ENCODE results near the gene MUC2.

MUC2 gene

DNA sequence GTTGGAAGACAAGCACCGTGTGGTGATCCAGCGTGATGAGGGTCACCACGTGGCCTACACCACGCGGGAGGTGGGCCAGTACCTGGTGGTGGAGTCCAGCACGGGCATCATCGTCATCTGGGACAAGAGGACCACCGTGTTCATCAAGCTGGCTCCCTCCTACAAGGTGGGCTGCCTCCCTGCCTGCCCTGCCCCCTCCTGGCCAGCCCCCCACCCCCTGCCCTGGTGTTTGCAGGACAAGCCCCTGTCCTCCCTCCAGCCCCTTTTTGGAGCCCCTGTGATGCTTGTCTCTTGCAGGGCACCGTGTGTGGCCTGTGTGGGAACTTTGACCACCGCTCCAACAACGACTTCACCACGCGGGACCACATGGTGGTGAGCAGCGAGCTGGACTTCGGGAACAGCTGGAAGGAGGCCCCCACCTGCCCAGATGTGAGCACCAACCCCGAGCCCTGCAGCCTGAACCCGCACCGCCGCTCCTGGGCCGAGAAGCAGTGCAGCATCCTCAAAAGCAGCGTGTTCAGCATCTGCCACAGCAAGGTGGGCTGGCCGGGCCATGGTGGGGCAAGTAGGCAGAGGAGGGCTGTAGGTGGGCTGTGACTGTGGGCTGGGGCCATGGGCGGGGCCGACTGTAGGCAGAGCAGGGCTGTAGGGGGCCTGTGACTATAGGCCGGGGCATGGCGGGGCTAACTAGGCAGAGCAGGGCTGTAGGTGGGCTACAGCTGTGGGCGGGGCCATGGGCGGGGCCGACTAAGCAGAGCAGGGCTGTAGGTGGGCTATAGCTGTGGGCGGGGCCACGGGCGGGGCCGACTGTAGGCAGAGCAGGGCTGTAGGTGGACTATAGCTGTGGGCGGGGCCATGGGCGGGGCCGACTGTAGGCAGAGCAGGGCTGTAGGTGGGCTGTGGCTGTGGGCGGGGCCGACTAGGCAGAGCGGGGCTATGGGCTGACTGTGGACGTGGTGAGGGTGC is 13.6 kb downstream of the MUC2 start:
- no peak for DNase-seq (ENCODE audit: low spot score)

DNA sequence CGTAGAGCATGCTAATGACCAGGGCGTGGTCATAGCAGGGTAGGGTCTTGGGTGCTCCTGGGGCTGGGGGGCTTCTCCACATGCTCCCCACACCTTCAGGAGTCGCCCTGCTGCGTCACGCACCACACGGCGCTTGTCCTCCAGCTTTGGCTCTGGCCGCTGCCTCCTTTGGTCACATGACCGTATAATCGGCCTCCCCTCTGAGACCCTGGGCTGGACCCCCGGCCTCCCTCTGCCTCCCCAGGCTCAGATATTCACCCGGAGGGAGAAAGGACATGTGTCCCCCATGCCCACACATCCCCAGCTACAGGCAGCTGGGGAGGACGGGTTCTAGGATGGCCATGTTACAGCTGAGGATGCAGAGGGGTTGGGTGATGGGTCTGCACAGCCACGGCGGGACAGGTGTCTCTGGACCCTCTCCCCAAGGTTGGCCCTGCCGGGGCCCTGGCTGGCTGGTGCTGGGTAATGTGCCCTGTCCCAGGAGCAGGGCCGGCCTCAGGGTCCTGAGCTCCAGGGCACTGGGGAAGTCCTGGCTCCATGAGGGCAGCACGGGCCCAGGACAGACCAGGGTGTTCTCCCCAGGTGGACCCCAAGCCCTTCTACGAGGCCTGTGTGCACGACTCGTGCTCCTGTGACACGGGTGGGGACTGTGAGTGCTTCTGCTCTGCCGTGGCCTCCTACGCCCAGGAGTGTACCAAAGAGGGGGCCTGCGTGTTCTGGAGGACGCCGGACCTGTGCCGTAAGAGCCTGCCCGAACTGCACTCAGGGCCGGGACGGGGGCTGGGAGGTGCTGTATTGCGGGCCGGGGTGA is 14.5 kb downstream of the MUC2 start:
- no peak for DNase-seq (ENCODE audit: low spot score)

DNA sequence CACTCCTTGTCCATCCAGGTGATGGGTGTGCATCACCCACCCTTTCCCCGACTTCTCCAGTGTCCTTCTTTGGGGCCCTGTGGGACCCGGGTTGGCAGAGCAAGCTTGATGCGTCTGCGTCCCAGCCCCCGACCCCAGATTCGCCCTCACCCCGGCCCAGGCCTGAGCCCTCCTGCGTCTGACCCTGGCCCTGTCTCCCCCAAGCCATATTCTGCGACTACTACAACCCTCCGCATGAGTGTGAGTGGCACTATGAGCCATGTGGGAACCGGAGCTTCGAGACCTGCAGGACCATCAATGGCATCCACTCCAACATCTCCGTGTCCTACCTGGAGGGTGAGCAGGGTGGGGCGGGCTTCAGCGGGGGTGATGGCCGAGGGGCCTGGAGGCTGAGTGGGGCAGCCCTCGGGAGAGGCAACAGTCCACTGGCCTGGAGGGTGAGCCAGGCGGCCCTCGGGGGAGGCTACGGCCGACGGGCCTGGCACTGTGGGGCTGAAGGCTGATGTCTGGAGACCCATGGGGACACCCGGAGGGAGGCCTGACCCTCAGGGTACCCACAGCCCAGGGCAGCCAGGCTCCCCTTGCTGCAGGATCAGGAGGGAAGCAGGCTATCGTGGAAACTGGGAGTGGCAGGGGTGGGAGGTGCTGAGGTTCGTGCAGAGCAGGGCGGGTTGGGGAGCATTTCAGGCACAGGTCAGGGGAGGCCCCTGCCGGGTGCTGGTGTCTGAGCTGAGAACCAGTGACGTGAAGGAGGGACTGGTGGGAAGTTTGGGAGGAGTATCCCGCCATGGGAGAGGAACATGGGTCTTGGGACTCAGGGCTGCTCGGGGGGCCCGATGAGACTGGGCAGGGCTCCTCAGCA is 15.3 kb downstream of the MUC2 start:
- DNase-seq (ENCODE audit: low spot score), result no peak

DNA sequence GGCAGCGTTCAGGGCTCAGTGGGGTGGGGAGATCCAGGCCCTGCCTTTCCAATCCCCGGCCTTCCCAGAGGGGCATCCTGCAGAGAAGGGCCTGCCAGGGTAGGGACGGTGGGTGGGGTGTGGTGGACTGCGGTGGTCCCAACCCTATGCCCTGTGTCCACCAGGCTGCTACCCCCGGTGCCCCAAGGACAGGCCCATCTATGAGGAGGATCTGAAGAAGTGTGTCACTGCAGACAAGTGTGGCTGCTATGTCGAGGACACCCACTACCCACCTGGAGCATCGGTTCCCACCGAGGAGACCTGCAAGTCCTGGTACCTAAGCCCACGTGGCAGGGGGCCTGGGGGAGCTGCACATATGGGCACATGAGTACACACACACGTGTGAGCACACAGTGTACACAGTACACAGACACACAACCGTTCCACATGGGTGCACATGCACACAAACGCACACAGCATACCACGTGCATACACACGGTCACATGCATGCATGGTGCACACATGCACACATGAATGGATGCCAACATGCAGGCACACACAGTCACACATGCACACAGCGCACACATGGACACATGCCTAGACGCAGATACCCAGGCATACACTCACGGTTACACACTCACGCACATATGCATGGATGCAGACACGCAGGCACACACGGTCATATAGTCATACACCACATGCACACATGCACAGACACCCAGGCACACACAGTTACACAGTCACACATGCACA is 16.1 kb downstream of the MUC2 start:
- no peak for DNase-seq (ENCODE audit: low spot score)

DNA sequence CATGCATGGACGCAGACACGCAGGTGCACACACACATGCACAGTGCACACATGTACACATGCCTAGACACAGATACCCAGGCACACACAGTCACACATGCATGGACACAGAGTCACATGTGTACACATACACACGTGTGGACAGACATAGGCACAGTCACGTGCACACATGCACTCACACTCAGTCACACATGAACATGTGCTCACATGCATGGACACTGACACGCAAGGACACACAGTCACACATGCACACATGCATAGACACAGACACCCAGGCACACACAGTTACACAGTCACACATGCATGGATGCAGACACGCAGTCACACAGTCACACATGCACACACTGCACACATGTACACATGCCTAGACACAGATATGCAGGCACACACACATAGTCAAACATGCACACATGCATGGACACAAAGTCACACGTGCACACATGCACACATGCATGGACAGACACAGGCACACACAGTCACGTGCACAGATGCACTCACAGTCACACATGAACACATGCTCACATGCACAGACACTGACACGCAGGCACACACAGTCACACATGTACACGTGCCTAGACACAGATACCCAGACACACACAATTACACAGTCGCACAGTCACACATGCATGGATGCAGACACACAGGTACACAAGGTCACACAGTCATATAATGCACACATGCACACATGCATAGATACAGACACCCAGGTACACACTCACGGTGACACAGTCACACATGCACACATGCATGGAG is 16.8 kb downstream of the MUC2 start:
- DNase-seq (ENCODE audit: low spot score), result no peak

DNA sequence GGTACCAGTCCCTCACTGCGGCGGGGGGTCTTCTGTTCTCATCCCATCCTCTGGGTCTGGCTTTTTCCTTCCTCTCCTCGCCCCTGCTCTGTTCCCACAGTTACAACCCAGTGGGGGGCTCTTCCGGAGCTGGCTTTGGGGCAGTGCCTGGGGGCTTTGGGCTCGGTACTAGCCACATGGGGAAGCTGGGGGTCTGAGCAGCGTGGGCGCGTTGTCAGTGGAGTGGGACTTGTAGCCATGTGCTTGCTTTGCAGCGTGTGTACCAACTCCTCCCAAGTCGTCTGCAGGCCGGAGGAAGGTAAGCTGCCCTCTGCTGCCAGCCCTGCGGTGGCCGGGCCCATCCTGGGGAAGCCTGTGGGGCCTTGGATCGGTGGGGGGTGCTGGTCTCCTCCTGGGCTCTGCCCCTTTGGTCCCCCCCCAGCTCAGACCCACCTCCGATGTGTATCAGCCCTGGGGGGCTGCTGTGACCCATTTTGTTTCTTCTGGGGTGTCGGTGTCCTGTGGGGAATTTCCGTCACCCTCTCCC is 17.5 kb downstream of the MUC2 start:
- DNase-seq (ENCODE audit: low spot score), result no peak

DNA sequence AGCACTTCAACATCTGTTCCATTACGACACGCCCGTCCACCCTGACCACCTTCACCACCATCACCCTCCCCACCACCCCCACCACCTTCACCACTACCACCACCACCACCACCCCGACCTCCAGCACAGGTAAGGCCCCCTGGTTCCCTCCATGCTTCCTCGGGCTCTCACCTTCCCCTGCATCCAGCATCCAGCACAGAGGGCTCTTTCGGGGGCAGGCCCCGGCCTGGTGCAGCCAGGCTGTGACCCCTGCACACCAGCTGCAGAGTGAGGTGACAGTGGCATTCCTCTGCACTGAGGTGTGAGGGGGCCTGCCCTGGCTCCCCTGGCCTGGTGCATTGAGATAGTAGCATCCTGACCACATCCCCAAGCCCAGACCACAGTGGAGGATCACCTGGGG is 18.2 kb downstream of the MUC2 start:
- no peak for DNase-seq (ENCODE audit: low spot score)

DNA sequence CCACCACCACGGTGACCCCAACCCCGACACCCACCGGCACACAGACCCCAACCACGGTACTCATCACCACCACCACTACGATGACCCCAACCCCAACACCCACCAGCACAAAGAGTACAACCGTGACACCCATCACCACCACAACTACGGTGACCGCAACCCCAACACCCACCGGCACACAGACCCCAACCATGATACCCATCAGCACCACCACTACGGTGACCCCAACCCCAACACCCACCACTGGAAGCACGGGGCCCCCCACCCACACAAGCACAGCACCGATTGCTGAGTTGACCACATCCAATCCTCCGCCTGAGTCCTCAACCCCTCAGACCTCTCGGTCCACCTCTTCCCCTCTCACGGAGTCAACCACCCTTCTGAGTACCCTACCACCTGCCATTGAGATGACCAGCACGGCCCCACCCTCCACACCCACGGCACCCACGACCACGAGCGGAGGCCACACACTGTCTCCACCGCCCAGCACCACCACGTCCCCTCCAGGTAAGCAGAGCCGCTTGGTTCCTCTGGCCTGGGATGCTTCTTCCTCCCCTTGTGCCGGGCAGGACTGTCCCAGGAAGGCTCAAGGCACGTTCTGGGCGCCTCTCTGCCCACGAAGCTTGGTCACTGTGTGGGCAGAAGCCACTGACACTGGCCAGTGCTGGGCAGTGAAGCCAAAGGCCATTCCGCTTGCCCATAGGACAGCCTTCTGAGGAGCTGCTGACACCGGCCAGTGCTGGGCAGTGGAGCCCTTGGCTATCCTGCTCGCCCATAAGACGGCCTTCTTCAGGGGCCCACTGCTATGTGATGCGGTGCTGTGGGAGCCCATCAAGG is 25.1 kb downstream of the MUC2 start:
- DNase-seq (ENCODE audit: low spot score), result no peak

DNA sequence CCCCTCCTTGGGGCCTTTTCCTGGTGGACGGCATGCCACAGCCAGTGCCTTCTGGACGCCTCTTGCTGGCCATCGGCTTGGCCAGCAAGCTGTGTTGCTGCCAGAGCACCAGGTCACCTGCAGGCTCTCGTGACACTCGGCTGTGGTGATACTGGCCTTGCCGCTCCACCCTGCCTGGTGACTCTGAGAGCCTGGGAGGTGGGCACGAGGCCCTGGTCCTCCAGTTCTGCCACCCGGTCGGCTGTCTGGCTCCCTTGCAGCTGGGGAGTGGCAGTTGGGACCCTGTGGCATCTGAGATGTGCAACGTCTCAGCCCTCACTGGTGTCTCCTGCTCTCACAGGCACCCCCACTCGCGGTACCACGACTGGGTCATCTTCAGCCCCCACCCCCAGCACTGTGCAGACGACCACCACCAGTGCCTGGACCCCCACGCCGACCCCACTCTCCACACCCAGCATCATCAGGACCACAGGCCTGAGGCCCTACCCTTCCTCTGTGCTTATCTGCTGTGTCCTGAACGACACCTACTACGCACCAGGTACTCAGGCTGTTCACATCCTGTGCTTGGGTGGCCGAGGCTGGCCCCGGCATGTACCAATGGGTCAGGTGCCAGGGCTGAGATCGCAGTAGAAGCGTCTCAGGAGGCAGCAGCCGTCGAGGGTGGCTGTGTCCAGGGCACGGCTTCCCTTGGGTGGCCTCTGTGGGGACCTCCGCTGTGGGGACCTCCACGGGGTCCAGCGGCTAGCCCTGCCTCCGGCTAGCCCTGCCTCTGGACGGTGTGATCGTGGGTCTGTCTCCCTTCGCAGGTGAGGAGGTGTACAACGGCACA is 26.0 kb downstream of the MUC2 start:
- DNase-seq (ENCODE audit: low spot score), result no peak

DNA sequence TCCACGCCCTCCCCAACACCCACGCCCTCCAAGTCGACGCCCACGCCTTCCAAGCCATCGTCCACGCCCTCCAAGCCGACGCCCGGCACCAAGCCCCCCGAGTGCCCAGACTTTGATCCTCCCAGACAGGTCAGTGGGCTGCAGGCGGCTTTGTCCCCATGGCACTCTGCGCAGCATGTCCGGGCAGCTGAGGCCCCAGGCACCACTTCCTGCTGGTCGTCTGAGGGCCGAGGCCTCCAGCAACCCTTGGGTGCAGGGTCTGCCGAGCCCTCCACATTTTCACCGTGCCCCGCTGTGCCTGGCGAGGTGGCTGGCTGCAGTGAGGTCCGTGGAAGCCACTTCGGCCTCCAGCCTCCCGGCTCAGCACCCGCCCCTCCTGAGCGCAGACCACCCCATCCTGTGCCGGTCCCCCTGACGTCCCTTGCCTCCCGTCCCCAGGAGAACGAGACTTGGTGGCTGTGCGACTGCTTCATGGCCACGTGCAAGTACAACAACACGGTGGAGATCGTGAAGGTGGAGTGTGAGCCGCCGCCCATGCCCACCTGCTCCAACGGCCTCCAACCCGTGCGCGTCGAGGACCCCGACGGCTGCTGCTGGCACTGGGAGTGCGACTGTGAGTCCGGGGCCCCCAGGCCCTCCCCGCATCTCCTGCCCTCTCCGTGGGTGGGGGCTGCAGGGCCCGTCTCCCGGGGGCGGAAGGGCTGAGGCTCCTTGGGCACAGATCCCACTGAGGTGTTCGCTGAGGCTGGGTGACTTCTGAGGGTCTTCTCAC is 26.8 kb downstream of the MUC2 start:
- no peak for DNase-seq (ENCODE audit: low spot score)

DNA sequence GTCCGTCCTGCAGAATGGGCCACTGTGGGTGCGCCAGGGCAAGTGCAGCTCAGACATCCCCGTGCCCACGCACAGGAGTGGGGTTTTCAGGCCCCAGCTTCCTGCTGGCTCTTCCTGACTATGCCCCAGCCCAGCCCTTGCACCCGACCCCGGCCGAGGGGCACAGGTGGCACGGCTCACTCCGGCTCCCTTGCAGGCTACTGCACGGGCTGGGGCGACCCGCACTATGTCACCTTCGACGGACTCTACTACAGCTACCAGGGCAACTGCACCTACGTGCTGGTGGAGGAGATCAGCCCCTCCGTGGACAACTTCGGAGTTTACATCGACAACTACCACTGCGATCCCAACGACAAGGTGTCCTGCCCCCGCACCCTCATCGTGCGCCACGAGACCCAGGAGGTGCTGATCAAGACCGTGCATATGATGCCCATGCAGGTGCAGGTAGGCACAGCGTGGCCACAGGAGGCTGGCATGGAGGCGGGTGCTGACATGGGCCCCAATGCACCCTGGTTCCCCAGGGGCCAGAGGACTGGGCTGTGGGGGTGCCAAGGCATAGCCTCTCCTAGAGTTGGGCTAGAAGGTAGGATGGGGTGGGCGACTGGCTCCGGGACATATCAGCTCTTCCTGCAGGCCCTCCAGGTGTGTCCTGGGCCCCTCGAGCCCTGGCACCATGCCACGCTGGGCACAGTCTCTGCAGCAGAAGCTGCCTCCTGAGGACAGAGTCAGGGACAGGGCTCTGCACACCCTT is 27.7 kb downstream of the MUC2 start:
- DNase-seq (ENCODE audit: low spot score), result no peak

DNA sequence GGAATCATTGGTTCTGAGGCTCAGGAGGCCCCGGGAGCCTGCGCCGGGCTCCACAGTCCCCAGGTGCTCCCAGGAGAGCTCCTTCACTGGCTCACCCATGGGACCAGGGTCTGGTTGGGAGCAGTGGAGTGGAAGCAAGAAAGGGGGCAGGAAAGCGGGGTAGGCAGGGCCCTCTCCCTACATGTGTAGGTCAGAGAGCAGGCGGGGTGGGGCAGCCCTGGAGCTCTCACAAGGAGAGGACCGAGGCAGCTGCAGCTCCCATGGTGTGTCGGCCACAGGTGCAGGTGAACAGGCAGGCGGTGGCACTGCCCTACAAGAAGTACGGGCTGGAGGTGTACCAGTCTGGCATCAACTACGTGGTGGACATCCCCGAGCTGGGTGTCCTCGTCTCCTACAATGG is 28.3 kb downstream of the MUC2 start:
- no peak for DNase-seq (ENCODE audit: low spot score)

DNA sequence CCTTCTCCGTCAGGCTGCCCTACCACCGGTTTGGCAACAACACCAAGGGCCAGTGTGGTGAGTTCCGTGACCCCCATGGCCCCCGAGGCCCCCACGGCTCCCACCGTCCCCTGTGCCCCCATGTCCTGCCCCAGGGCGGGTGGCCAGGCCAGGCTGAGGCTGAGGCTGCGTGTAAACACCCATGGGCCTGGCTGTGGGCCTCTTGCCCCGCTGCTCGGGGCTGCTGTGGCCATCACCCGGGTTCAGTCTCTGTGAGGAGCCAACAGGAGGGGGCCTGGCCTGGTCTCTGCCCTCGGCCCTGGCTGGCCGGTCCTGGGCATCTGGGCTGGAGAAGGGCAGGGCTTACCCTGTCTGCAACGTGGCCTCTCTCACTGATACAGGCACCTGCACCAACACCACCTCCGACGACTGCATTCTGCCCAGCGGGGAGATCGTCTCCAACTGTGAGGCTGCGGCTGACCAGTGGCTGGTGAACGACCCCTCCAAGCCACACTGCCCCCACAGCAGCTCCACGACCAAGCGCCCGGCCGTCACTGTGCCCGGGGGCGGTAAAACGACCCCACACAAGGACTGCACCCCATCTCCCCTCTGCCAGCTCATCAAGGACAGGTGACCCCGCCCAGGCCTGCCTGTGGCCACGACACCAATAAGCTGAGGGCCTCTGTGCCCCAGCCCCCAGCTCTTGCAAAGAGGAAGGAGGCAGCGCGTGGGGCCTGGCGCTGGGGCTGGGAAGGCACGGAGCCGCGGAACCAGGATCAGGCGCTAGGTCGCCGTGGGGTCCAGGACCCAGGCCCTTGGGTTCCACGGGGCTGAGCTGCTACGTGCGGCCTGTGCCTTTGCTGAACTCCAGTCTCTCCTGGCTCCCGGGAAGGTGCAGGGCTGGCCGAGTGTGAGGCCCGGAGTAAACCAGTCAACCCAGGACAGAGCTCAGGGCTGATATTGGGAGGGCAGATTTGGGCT is 29.0 kb downstream of the MUC2 start:
- DNase-seq (ENCODE audit: low spot score), result no peak

DNA sequence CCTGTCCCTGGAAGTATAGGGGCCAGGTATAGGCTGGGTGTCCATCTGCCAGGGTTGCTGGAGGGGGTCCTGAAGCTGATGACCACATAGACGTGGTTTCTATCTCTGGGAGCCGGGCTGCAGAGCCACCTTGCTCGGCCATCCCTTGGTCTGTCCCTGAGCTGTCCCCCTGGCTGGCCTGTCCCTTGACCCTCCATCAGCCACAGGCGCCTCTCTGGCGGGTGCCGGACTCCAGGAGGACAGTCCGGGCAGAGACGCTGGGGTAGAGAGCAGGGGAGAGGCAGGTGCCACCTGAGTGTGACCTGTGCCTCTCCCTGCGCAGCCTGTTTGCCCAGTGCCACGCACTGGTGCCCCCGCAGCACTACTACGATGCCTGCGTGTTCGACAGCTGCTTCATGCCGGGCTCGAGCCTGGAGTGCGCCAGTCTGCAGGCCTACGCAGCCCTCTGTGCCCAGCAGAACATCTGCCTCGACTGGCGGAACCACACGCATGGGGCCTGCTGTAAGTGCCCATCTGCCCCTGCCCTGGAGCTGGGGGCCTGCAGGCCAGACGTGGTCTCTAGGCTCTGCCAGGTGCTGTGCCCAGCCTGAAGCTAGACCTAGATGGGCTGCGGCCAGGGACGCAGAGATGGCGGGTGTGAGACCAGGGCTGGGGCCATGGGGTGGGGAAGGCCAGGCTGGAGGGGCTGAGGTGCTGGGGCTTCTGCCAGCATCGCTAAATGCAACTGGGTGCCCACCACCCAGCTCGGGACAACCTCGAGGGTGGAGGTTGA is 29.9 kb downstream of the MUC2 start:
- DNase-seq (ENCODE audit: low spot score), result no peak

DNA sequence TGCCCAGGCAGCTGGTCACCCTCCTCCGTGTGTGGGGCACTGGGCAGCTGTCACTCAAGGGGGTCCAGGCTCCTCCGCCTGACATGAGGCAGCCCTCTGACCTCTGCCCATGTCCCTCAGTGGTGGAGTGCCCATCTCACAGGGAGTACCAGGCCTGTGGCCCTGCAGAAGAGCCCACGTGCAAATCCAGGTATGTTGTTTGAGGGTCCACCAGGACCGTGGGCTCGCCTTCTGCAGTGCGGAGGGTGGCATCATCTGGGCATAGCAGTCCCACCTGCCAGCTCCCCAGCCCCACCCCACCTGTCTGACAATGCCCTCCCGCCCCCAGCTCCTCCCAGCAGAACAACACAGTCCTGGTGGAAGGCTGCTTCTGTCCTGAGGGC is 30.5 kb downstream of the MUC2 start:
- DNase-seq (ENCODE audit: low spot score), result no peak
